DOHH2 (cell line): Measurements from ENCODE around the gene ASL.

Experiments
- H3F3A ChIP-seq: fragments of 200-600 bp; sonication (generic), shearing (Covaris generic); 2 replicates; pipeline ENCODE4 v1.6.0; 2016; ENCODE audit warnings: antibody characterized with exemption, mild to moderate bottlenecking; ENCODE audit not compliant: control insufficient read depth, insufficient read depth
- H3K27ac ChIP-seq: fragments of 200-600 bp; sonication (generic); 2 replicates; pipeline ENCODE4 v1.5.1; 2014; ENCODE audit warnings: low read depth, mild to moderate bottlenecking, low read length, moderate library complexity
- H3K27me3 ChIP-seq: fragments of 200-600 bp; sonication (generic); 2 replicates; pipeline ENCODE4 v1.6.1; 2014; ENCODE audit warnings: mild to moderate bottlenecking, low read length, mixed read lengths; ENCODE audit not compliant: control insufficient read depth
- H3K36me3 ChIP-seq: fragments of 200-600 bp; sonication (generic); 2 replicates; pipeline ENCODE4 v1.6.1; 2014; ENCODE audit warnings: mild to moderate bottlenecking, low read length, moderate library complexity, mixed read lengths; ENCODE audit not compliant: control insufficient read depth
- H3K4me1 ChIP-seq: fragments of 200-600 bp; sonication (generic); 2 replicates; pipeline ENCODE4 v1.6.1; 2014; ENCODE audit warnings: mild to moderate bottlenecking, low read length, mixed read lengths; ENCODE audit not compliant: control insufficient read depth
- H3K4me2 ChIP-seq: fragments of 200-600 bp; sonication (generic); 2 replicates; pipeline ENCODE4 v1.6.0; 2014; ENCODE audit warnings: mild to moderate bottlenecking, low read length, moderate library complexity
- H3K4me3 ChIP-seq: fragments of 200-600 bp; sonication (generic); 2 replicates; pipeline ENCODE4 v1.5.1; 2014; ENCODE audit warnings: mild to moderate bottlenecking, low read length, mixed read lengths
- H3K79me2 ChIP-seq: fragments of 200-600 bp; sonication (generic); 2 replicates; pipeline ENCODE4 v1.6.1; 2014; ENCODE audit warnings: mild to moderate bottlenecking, low read length, mixed read lengths; ENCODE audit not compliant: control insufficient read depth
- H3K9me2 ChIP-seq: fragments of 200-600 bp; sonication (generic); replicated peaks from 2 replicates; pipeline ENCODE4 v1.6.1; 2014; ENCODE audit warnings: mild to moderate bottlenecking, low read length, mixed read lengths; ENCODE audit not compliant: control insufficient read depth
- H3K9me3 ChIP-seq: fragments of 200-600 bp; sonication (generic); 2 replicates; pipeline ENCODE4 v1.6.1; 2014; ENCODE audit warnings: antibody characterized with exemption, low read length, mixed read lengths; ENCODE audit not compliant: control insufficient read depth, insufficient read depth
- H4K20me1 ChIP-seq: fragments of 200-600 bp; sonication (generic); 2 replicates; pipeline ENCODE4 v1.6.0; 2014; ENCODE audit warnings: low read depth, mild to moderate bottlenecking, antibody characterized with exemption, low read length, moderate library complexity; ENCODE audit not compliant: control insufficient read depth, insufficient read depth
- EZH2phosphoT487 ChIP-seq: fragments of 200-600 bp; sonication (generic); IDR thresholded peaks from 2 replicates; pipeline ENCODE4 v1.6.1; 2017; ENCODE audit warnings: borderline replicate concordance, mild to moderate bottlenecking, antibody characterized with exemption, low read length, moderate library complexity, mixed read lengths
- TF ChIP-seq, protein P1 (sequence below): fragments of 200-600 bp; sonication (generic); IDR thresholded peaks from one replicate; pipeline ENCODE4 v1.5.1; 2014; ENCODE audit warnings: antibody characterized with exemption, mild to moderate bottlenecking, low read depth, low read length; ENCODE audit not compliant: poor library complexity, severe bottlenecking

The ASL gene

DNA sequence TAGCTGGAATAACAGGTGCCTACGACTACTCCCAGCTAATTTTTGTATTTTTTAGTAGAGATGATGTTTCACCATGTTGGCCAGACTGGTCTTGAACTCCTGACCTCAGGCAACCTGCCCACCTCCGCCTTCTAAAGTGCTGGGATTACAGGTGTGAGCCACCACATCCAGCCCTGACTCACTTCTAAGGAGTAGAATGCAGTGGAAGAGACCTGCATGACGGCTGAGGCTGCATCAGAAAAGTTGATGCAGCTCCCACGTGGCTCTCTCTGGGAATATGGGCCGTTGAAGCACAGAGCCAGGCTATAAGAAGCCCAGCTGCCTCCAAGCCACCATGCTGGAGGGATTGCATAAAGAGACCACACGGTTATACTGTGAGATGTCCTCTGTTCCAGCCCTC lies 21.6 kb upstream of the ASL start:
- no peak overlapping the region for H3K27ac ChIP-seq
- no peaks in the 10 kb centered on the region for H3K79me2 ChIP-seq
- no peaks in the 10 kb centered on the region for H3F3A ChIP-seq
- H3K4me2 ChIP-seq = no peak overlapping the region
- H3K27me3 ChIP-seq = peaks cover 10% of the 10 kb centered on the region
- no peaks in the 10 kb centered on the region for H3K4me1 ChIP-seq
- no peaks in the 10 kb centered on the region for H3K36me3 ChIP-seq
- H4K20me1 ChIP-seq = no peaks in the 10 kb centered on the region
- TF ChIP-seq EZH2phosphoT487 = no peak
- TF ChIP-seq, protein P1, sequence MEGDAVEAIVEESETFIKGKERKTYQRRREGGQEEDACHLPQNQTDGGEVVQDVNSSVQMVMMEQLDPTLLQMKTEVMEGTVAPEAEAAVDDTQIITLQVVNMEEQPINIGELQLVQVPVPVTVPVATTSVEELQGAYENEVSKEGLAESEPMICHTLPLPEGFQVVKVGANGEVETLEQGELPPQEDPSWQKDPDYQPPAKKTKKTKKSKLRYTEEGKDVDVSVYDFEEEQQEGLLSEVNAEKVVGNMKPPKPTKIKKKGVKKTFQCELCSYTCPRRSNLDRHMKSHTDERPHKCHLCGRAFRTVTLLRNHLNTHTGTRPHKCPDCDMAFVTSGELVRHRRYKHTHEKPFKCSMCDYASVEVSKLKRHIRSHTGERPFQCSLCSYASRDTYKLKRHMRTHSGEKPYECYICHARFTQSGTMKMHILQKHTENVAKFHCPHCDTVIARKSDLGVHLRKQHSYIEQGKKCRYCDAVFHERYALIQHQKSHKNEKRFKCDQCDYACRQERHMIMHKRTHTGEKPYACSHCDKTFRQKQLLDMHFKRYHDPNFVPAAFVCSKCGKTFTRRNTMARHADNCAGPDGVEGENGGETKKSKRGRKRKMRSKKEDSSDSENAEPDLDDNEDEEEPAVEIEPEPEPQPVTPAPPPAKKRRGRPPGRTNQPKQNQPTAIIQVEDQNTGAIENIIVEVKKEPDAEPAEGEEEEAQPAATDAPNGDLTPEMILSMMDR = no peak
- no peak overlapping the region for H3K4me3 ChIP-seq
- H3K9me3 ChIP-seq = no peaks in the 10 kb centered on the region
- no peaks in the 10 kb centered on the region for H3K9me2 ChIP-seq

- no peak overlapping the region for H3K27ac ChIP-seq
Observed at GRCh38 chr7:66055321-66055956, 20.2 kb upstream of the ASL start.

DNA sequence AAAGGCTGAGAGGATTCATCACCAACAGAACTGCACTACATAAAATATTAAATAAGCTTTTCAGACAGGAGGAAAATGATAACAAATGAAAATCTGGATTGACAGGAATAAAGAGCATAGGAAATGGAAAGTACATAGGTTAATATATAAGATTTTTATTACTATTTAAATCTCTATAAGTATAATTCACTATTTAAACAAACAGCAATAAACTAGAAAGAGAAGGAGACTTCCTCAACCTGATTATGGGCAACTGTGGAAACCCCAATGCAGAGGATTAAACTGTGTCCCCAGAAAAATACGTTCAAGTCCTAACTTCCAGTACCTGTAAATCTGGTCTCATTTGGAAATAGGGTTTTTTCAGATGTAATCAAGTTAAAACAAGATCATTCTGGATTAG lies 14.8 kb upstream of the ASL start:
- H3K9me3 ChIP-seq = no peaks in the 10 kb centered on the region
- H3K36me3 ChIP-seq = no peaks in the 10 kb centered on the region
- H3K4me1 ChIP-seq = no peaks in the 10 kb centered on the region
- H3K4me3 ChIP-seq = no peak overlapping the region
- H3K4me2 ChIP-seq = no peak overlapping the region
- H4K20me1 ChIP-seq = no peaks in the 10 kb centered on the region
- no peaks in the 10 kb centered on the region for H3K9me2 ChIP-seq
- no peaks in the 10 kb centered on the region for H3K79me2 ChIP-seq
- TF ChIP-seq EZH2phosphoT487 = no peak
- TF ChIP-seq, protein P1 = no peak
- H3K27me3 ChIP-seq = peaks cover under 1% of the 10 kb centered on the region; the same call in 1 of the 2 replicates
- no peaks in the 10 kb centered on the region for H3F3A ChIP-seq
- no peak overlapping the region for H3K27ac ChIP-seq

More at GRCh38 chr7:66055321-66055956, 20.2 kb upstream of the ASL start:
- Histone ChIP-seq H3K36me3 (no peaks in the 10 kb centered on the region), H3K9me3 (no peaks in the 10 kb centered on the region), H3K4me2 (no peak overlapping the region), H3K4me1 (no peaks in the 10 kb centered on the region), H3K9me2 (no peaks in the 10 kb centered on the region), H4K20me1 (no peaks in the 10 kb centered on the region), H3K27me3 (peaks cover 10% of the 10 kb centered on the region), H3K4me3 (no peak overlapping the region), H3K79me2 (no peaks in the 10 kb centered on the region), H3F3A (no peaks in the 10 kb centered on the region)
- no peak for TF ChIP-seq EZH2phosphoT487
- TF ChIP-seq, protein P1 = no peak
